GM18907 (cell line): ENCODE results near the gene CNTNAP5.

ENCODE experiments used
- ATAC-seq: cut with Tn5 transposase; IDR thresholded peaks from one replicate; pipeline ENCODE4 v1.9.1; 2021; ENCODE audit warnings: mild to moderate bottlenecking, moderate library complexity; ENCODE audit not compliant: unreplicated experiment

Gene CNTNAP5

GRCh38 chr2:124874676-124875075 lies 849.6 kb downstream of the CNTNAP5 start:
- no peak for ATAC-seq

- no peak for ATAC-seq
These were observed 850.6 kb downstream of the CNTNAP5 start for GRCh38 chr2:124875627-124876244.

GRCh38 chr2:124877141-124877577 lies 852.1 kb downstream of the CNTNAP5 start:
- ATAC-seq, result no peak

GRCh38 chr2:124879640-124880039 lies 854.6 kb downstream of the CNTNAP5 start:
- ATAC-seq, result no peak

- no peak for ATAC-seq
These were observed 855.9 kb downstream of the CNTNAP5 start for GRCh38 chr2:124880995-124881394.

GRCh38 chr2:124882423-124882822 lies 857.3 kb downstream of the CNTNAP5 start:
- no peak for ATAC-seq

- no peak for ATAC-seq
These were observed 858.5 kb downstream of the CNTNAP5 start for GRCh38 chr2:124883595-124883994.

GRCh38 chr2:124884315-124884714 lies 859.2 kb downstream of the CNTNAP5 start:
- ATAC-seq, result no peak

GRCh38 chr2:124886216-124886615 lies 861.1 kb downstream of the CNTNAP5 start:
- ATAC-seq, result no peak

GRCh38 chr2:124887466-124887865 lies 862.4 kb downstream of the CNTNAP5 start:
- ATAC-seq, result no peak

GRCh38 chr2:124888431-124888830 lies 863.3 kb downstream of the CNTNAP5 start:
- ATAC-seq, result no peak

GRCh38 chr2:124894199-124894598 lies 869.1 kb downstream of the CNTNAP5 start:
- no peak for ATAC-seq

GRCh38 chr2:124898827-124899226 lies 873.7 kb downstream of the CNTNAP5 start:
- no peak for ATAC-seq

GRCh38 chr2:124908411-124908810 lies 883.3 kb downstream of the CNTNAP5 start:
- ATAC-seq, result no peak

GRCh38 chr2:124911560-124911959 lies 886.5 kb downstream of the CNTNAP5 start:
- no peak for ATAC-seq

- ATAC-seq, result no peak
These were observed 888.8 kb downstream of the CNTNAP5 start for GRCh38 chr2:124913868-124914267.

- ATAC-seq, result no peak
These were observed 890.5 kb downstream of the CNTNAP5 start for GRCh38 chr2:124915567-124915966.

GRCh38 chr2:124919296-124919695 lies 894.2 kb downstream of the CNTNAP5 start:
- ATAC-seq, result no peak

- ATAC-seq, result no peak
These were observed 895.4 kb downstream of the CNTNAP5 start for GRCh38 chr2:124920448-124920847.

- ATAC-seq, result no peak
These were observed 896.1 kb downstream of the CNTNAP5 start for GRCh38 chr2:124921191-124921590.

GRCh38 chr2:124923097-124923496 lies 898.0 kb downstream of the CNTNAP5 start:
- no peak for ATAC-seq

GRCh38 chr2:124933883-124934282 lies 908.8 kb downstream of the CNTNAP5 start:
- ATAC-seq, result no peak

- ATAC-seq, result no peak
These were observed 928.8 kb downstream of the CNTNAP5 start for GRCh38 chr2:124953921-124954320.
